ENCODE data around the gene CDH23. TPM values are rescaled to one million over a fixed set of nuclear protein-coding genes. Genes with fewer than 3 reads are reported as not detected.
A peak's percentile ranks its signal among the peaks of the same experiment; 100 is the strongest.

The CDH23 gene
- total RNA-seq, 2 donors from 2014 or later, result 28.5 to 58.7 TPM

DNA sequence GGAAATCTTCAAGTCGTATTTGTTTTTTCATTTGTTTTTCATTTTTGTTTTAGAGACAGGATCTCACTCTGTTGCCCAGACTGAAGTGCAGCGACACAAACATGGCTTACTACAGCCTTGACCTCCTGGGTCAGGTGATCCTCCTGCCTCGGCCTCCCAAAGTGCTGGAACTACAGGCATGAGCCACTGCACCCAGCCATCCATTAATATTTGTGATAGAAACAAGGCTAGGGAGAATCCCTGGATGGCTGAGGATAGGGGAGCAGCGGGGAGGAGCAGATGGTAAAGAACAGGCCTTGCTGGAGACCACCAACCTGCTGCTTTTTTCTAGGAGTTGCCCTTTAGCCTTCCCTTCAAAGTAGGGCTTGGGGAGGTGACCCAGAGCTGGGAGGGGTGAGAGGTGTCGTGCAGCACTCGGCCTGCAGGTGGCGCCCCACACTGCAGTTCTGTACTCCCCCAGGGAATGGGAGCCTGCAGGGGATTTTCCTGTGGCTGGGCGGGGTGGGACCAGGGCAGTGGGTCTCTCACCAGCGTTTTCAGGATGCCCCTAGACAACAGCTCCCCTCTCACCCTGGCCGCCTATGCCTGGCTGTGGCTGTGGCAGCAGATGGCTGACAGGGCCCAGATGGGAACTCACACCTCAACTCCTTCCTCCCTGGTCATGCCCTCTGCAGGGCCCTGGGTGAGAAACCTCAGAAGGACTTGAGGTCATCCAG is 12.6 kb upstream of the CDH23 start:
- DNase-seq (peak; percentile 63 to 81 (median 69)), ATAC-seq (peak; percentile 89)
- WGBS, 2 donors, result 22 to 29% methylated on average over 8 to 9 of the region's 10 CpGs
- intact Hi-C loops (cut with DNase I), result loop anchor here (10.0 kb wide), 1 partner anchor 431 kb away; no protein-coding TSS in a partner anchor
- TF ChIP-seq POLR2A (IDR thresholded peaks at IDR 0.05), result no peak
- TF ChIP-seq, protein P1, sequence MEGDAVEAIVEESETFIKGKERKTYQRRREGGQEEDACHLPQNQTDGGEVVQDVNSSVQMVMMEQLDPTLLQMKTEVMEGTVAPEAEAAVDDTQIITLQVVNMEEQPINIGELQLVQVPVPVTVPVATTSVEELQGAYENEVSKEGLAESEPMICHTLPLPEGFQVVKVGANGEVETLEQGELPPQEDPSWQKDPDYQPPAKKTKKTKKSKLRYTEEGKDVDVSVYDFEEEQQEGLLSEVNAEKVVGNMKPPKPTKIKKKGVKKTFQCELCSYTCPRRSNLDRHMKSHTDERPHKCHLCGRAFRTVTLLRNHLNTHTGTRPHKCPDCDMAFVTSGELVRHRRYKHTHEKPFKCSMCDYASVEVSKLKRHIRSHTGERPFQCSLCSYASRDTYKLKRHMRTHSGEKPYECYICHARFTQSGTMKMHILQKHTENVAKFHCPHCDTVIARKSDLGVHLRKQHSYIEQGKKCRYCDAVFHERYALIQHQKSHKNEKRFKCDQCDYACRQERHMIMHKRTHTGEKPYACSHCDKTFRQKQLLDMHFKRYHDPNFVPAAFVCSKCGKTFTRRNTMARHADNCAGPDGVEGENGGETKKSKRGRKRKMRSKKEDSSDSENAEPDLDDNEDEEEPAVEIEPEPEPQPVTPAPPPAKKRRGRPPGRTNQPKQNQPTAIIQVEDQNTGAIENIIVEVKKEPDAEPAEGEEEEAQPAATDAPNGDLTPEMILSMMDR (IDR thresholded peaks at IDR 0.05), result peak; percentile 72 to 94 (median 82)
- Histone ChIP-seq H3K4me3 (no peak overlapping the region), H3K9me3 (no peaks in the 10 kb centered on the region), H3K36me3 (replicated peaks in 1 of 2; ENCODE audit: insufficient read depth in 1 of 2, low read depth in 2 of 2) (no peaks in the 10 kb centered on the region), H3K4me1 (no peaks in the 10 kb centered on the region), H3K27me3 (no peaks in the 10 kb centered on the region), H3K27ac (no peak overlapping the region)

DNA sequence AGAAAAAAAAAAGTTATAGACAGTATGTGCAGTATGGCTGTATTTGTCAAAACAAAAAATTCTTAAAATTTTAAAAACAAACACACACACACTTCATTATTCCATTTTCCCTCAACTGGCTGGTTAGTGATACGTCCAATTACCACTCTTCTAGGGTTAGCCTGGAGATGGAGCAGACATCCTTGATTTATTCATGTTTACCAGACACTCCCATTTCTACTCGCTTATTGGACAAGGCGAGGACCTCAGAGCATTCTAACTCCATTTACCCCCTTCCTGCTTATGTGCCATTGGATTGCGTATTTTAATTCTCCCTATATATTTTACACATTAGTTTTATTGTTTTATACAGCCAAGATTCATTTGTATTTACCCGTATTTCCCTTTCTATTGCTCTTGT is 8.5 kb upstream of the CDH23 start:
- intact Hi-C loops (cut with DNase I), result loop anchor here (5.0 to 10.0 kb wide), 2 partner anchors 184 to 427 kb away; no protein-coding TSS in a partner anchor
- Histone ChIP-seq H3K27ac (no peak overlapping the region), H3K27me3 (no peaks in the 10 kb centered on the region), H3K4me3 (no peak overlapping the region), H3K36me3 (replicated peaks in 1 of 2; ENCODE audit: insufficient read depth in 1 of 2, low read depth in 2 of 2) (no peaks in the 10 kb centered on the region), H3K4me1 (no peaks in the 10 kb centered on the region), H3K9me3 (no peaks in the 10 kb centered on the region)
- no peak for TF ChIP-seq POLR2A (IDR thresholded peaks at IDR 0.05)
- TF ChIP-seq, protein P1 (IDR thresholded peaks at IDR 0.05), result no peak
- WGBS, 2 donors, result 74 to 79% methylated on average over 5 of the region's 5 CpGs
- DNase-seq, result no peak
- no peak for ATAC-seq

DNA sequence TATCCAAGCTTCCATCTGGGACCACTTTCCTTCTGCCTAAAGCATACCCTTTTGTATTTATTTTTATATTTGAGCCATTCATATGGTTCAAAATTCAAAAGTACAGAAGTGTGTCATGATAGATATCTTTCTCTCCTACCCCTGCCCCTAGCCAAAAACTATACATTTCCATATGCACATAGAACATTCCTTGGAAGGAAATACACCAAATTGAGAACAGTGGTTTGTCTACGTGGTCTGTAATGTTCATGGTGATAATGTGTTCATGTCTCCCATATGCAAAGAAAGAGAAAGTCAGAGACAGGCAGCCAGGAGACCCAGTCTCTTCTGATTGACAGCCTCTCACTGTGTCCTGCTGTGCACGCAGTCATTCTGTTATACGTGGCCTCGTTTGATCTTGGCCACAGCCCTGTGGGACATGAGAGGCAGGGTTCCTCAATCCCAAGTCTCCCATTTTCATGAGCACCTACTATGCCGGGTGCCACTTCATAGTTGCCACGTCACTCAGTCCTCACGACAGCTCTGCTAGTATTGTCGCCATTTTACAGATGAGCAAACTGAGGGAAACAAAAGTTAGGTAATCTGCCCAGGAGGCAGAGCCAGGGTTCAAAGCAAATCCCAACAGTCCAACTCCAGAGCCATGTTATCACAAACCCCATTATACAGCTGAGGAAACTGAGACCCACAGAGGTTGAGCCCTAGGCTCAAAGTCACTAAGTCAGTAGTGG is 8.0 kb upstream of the CDH23 start:
- no peak for DNase-seq

DNA sequence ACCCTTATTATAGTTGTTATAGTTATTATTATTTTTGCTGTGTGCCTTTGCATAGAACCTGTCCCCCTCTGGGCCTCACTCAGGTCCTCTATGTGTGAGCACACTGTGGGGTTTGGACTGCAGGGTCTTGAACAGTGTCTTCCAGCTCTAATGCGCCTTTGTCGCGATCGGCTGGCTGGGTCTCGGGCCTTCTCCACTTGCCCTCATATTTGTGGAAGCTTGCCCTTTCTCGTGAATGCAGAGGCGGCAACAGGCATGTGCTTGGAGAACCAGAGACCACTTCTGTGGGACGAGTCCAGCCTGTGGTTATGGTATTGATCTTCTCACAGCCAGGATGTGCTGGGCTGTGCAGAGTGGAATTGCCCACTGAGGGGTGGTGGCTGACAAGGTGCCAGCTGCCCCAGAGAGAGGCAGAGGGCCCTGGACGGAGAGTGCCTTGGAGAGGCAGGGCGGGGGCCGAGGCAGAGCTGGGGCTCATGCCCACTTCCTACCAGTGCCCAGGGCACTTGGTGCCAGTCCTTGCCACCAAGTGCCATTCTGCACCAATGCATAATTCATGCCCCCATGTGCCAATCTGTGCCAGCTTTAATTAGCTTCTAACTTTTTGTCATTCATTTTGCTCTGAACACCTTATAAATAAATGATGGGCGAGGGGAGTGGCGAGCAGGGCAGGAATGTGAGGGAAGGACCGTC is 6.8 kb upstream of the CDH23 start:
- DNase-seq (no peak), ATAC-seq (no peak)
- H3K4me1 ChIP-seq, result no peaks in the 10 kb centered on the region
- no peaks in the 10 kb centered on the region for H3K36me3 ChIP-seq (replicated peaks in 1 of 2; ENCODE audit: insufficient read depth in 1 of 2, low read depth in 2 of 2)
- H3K27me3 ChIP-seq, result no peaks in the 10 kb centered on the region
- TF ChIP-seq, protein P1 (IDR thresholded peaks at IDR 0.05), result no peak
- TF ChIP-seq POLR2A (IDR thresholded peaks at IDR 0.05), result no peak
- intact Hi-C loops (cut with DNase I), result loop anchor here (5.0 to 10.0 kb wide), 2 partner anchors 182 to 425 kb away; no protein-coding TSS in a partner anchor
- H3K27ac ChIP-seq, result no peak overlapping the region
- H3K9me3 ChIP-seq, result no peaks in the 10 kb centered on the region
- no peak overlapping the region for H3K4me3 ChIP-seq
- 75 to 80% methylated on average over 8 to 14 of the region's 14 CpGs for WGBS, 2 donors

More for the DNA sequence above, 8.0 kb upstream of the CDH23 start:
- intact Hi-C loops (cut with DNase I), result loop anchor here (5.0 to 10.0 kb wide), 2 partner anchors 184 to 426 kb away; no protein-coding TSS in a partner anchor
- no peak for TF ChIP-seq POLR2A (IDR thresholded peaks at IDR 0.05)
- TF ChIP-seq, protein P1 (IDR thresholded peaks at IDR 0.05), result no peak
- 60 to 73% methylated on average over 8 of the region's 8 CpGs for WGBS, 2 donors
- no peaks in the 10 kb centered on the region for H3K9me3 ChIP-seq
- no peaks in the 10 kb centered on the region for H3K4me1 ChIP-seq
- no peak overlapping the region for H3K4me3 ChIP-seq
- no peak for ATAC-seq
- no peak overlapping the region for H3K27ac ChIP-seq
- no peaks in the 10 kb centered on the region for H3K27me3 ChIP-seq
- H3K36me3 ChIP-seq (replicated peaks in 1 of 2; ENCODE audit: insufficient read depth in 1 of 2, low read depth in 2 of 2), result no peaks in the 10 kb centered on the region
